GM12891 (cell line): ENCODE measurements around the gene POSTN. TPM values are rescaled to one million over a fixed set of nuclear protein-coding genes. Genes with fewer than 3 reads are reported as not detected.

Experiments
- DNase-seq: peaks from one replicate; pipeline ENCODE4 v3.0.0; 2011; ENCODE audit warnings: low spot score; ENCODE audit not compliant: insufficient read length
- FAIRE-seq: peaks from 2 replicates; lab custom pipeline; 2011; peaks lifted over from hg19 to GRCh38; lab: Jason Lieb, UNC
- PAX5 ChIP-seq: IDR thresholded peaks from 2 replicates; pipeline ENCODE4 v1.6.1; 2011; ENCODE audit warnings: low read length, moderate library complexity, mild to moderate bottlenecking; ENCODE audit not compliant: insufficient read depth, severe bottlenecking
- POLR2A ChIP-seq: IDR thresholded peaks from 2 replicates; pipeline ENCODE4 v1.6.1; 2011; ENCODE audit warnings: low read depth, low read length, control low read depth
- POLR2AphosphoS5 ChIP-seq: IDR thresholded peaks from 2 replicates; pipeline ENCODE4 v1.6.1; 2011; ENCODE audit warnings: low read depth, low read length, control low read depth
- POU2F2 ChIP-seq: IDR thresholded peaks from 2 replicates; pipeline ENCODE4 v1.6.1; 2011; ENCODE audit warnings: low read depth, mild to moderate bottlenecking, control low read depth, low read length, moderate library complexity
- SPI1 ChIP-seq: IDR thresholded peaks from 2 replicates; pipeline ENCODE4 v1.6.1; 2011; ENCODE audit warnings: low read depth, low read length, control low read depth
- TAF1 ChIP-seq: IDR thresholded peaks from 2 replicates; pipeline ENCODE4 v1.6.1; 2011; ENCODE audit warnings: low read depth, low read length, control low read depth
- polyA plus RNA-seq: library from polyadenylated mRNA; unstranded; fragments of >200 nt; gene quantifications from one replicate; pipeline ENCODE4 v1.2.1, GENCODE V29; 2012; ENCODE audit warnings: low read depth, missing spikeins, inconsistent platforms; ENCODE audit not compliant: missing spikeins

Gene POSTN, protein sequence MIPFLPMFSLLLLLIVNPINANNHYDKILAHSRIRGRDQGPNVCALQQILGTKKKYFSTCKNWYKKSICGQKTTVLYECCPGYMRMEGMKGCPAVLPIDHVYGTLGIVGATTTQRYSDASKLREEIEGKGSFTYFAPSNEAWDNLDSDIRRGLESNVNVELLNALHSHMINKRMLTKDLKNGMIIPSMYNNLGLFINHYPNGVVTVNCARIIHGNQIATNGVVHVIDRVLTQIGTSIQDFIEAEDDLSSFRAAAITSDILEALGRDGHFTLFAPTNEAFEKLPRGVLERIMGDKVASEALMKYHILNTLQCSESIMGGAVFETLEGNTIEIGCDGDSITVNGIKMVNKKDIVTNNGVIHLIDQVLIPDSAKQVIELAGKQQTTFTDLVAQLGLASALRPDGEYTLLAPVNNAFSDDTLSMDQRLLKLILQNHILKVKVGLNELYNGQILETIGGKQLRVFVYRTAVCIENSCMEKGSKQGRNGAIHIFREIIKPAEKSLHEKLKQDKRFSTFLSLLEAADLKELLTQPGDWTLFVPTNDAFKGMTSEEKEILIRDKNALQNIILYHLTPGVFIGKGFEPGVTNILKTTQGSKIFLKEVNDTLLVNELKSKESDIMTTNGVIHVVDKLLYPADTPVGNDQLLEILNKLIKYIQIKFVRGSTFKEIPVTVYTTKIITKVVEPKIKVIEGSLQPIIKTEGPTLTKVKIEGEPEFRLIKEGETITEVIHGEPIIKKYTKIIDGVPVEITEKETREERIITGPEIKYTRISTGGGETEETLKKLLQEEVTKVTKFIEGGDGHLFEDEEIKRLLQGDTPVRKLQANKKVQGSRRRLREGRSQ
- polyA plus RNA-seq = not detected

DNA sequence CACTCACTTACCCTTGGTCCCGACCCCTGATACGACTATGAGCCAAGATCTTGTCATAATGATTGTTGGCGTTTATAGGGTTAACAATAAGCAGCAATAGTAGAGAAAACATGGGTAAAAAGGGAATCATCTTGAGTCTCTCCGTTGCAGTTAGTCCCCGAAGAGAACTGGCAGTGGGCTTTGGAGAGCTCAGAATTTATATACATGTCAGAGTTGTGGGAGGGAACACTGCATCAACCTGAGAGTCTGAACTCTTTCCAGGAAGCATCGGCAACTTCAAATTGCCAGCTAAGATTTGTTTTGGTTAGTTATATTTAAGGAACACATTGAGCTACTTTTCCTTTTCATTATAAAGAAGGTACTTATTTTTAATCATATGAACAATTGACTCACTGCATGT, at the start of gene POSTN:
POSTN (minus strand) TSS at position 172 of the 400 bp plus-strand sequence; CDS start at position 130, 42 bp downstream.
- DNase-seq = no peak
- TF ChIP-seq SPI1 (no peak), POLR2A (no peak), PAX5 (no peak), POLR2AphosphoS5 (no peak), POU2F2 (no peak), TAF1 (no peak)
- FAIRE-seq = no peak

DNA sequence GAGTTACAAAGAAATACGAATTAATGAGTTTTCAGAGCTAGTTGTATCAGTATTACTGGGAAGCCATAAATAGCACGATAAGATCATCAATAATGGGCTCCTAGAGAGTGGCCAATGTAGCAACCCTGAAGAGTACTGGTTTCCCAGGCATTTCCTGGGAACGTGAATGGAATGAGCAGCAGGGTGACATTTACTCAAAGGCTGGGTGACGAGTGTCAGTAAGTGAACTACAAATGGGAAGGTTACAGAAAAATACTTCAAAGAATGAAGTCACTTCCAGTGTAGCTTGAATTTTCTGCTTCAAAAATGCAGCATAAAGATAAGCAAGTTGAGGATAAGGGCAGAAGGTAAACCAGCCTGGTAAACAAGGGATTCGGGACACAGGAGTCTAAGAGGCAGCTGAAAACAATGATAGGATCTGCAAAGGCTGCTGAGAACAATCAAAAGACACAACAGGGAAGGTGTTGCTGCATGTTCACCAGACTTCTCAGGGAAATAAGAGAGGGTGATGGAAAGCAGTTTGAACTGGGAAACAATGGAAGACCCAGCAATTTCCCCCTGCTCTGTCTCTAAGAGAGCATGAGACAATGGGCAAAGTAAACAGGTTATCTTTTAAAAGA, 48.6 kb upstream of the POSTN start:
- TF ChIP-seq TAF1 = no peak
- TF ChIP-seq SPI1 = no peak
- TF ChIP-seq POLR2A = no peak
- TF ChIP-seq PAX5 = no peak
- no peak for TF ChIP-seq POU2F2
- no peak for TF ChIP-seq POLR2AphosphoS5
- DNase-seq (no peak), FAIRE-seq (no peak)

DNA sequence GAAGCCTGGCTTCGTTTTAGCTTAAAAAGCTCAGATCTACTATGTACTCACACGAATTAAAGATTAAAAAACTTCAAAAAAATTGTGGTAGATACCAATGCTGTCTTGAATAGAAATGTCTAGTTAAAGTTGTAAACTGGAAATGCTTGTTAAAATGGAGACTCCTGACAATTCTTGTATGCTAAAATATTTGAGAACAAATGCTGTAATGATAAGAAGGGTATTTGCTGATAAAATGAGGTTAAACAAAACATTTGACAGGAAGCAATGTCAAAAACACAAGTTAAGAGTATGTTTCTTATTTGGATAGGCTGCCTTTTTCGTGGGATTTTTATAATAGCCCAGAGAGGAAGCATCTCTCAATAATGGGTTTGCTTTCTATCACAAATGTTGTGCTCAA, 48.0 kb upstream of the POSTN start:
- DNase-seq (no peak), FAIRE-seq (no peak)
- no peak for TF ChIP-seq POU2F2
- no peak for TF ChIP-seq SPI1
- TF ChIP-seq PAX5 = no peak
- no peak for TF ChIP-seq POLR2AphosphoS5
- no peak for TF ChIP-seq POLR2A
- no peak for TF ChIP-seq TAF1

DNA sequence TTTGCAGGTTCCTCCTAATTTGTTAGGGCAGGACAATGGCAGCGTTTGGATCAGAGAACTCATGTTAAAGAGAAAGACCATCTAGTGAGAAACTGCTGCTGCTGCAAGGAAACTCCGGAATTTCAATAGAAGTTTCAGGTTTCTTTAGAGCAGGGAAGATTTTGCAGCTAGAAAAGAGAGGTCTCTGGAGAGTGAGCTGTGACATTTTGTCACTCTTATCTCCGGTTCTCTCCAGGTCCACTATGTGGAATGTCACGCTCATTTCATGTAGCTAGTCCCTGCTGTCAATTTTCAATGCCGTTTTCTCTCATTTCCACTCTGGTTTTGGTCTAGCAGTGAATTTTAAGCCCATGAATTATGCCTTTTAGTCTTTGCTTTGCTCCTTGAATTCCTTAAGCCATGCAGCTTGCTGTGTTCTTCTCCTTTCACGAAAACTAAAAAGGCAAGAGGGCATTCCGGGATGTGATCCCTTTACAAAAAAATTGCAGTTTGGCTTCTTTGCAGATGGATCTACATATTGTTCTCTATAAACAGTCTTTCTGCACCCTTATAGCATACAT, 46.7 kb upstream of the POSTN start:
- TF ChIP-seq POLR2A (no peak), POLR2AphosphoS5 (no peak), TAF1 (no peak), SPI1 (no peak), POU2F2 (no peak)
- no peak for DNase-seq
- no peak for FAIRE-seq

DNA sequence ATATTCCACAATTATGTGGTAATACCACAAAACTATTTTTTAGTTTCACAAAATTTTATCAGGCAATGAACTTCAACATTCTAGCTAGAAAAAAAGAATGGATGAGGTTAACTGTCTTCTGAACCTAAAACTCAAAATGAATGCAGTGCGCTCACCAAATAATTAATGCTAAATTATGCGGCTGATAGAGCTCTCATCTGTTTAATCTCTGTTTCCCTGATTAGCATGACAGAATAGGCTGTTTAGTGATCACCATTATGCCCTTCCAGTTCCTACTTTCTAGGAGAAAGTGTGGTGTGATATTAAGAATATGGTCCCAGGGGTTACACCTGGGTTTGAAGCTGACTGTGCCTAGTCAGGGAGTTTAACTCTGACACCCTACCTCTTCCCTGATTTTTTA, 42.8 kb upstream of the POSTN start:
- DNase-seq = no peak
- no peak for FAIRE-seq
- no peak for TF ChIP-seq POLR2A
- TF ChIP-seq SPI1 = no peak
- TF ChIP-seq TAF1 = no peak
- TF ChIP-seq PAX5 = no peak
- TF ChIP-seq POU2F2 = no peak
- TF ChIP-seq POLR2AphosphoS5 = no peak

DNA sequence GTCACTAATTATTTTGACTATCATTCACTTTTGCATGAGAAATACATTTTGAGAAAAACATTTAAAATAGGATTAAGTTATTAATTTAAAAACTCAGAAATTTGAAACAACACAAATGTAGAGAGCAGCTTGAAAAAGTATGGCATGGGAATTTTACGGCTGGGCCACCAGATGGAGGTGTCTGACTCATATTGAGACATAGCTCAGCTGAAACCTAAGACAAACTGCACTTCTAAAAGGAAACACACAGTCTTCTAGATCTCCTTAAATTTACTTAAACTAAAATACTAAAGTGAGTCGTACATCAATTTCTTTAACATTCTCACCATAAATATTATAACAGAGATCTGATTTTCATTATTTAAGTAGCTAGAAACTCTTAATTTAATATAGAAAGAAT, 41.9 kb upstream of the POSTN start:
- FAIRE-seq = no peak
- DNase-seq = no peak
- TF ChIP-seq POLR2A (no peak), POLR2AphosphoS5 (no peak), SPI1 (no peak), PAX5 (no peak), TAF1 (no peak), POU2F2 (no peak)

DNA sequence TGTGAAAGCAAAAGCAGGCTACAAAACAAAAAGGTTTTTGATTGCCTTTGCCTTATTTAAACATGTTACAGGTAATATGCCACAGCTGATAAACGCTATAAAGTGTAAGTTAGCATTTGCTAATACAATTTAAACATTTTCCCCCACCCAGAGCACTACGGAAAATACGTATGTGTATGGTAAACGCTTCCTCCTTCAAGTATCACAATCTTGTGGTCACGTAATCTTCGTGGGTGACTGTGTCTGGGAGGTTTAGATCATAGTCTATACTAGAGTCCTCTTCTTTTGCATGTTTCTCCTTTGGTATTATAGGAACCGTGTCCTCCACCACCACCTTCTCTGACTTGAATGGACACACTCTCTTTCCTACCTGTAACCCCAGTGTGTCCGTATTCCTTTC, 38.1 kb upstream of the POSTN start:
- DNase-seq (no peak), FAIRE-seq (no peak)
- no peak for TF ChIP-seq POLR2A
- no peak for TF ChIP-seq TAF1
- TF ChIP-seq POLR2AphosphoS5 = no peak
- no peak for TF ChIP-seq POU2F2
- no peak for TF ChIP-seq PAX5
- TF ChIP-seq SPI1 = no peak

DNA sequence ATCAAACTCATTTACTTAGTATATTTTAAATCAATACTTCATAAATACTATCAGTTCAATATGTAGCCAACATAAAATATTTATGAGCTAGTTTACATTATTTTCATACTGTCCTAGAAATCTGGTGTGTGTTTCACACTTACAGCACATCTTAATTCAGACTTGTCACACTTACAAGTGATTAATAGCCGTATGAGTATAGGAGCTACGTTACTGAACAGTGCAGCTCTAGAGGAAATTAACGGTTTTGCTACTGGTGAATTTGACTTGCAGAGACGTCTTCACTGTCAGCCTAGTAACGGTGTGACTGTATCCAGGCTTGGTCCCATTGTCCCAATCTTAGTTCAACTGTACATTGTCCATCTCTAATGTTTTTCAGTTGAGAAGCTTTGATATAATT, 33.7 kb upstream of the POSTN start:
- FAIRE-seq = no peak
- no peak for DNase-seq
- no peak for TF ChIP-seq POLR2A
- TF ChIP-seq POLR2AphosphoS5 = no peak
- TF ChIP-seq POU2F2 = no peak
- no peak for TF ChIP-seq SPI1
- no peak for TF ChIP-seq TAF1
- TF ChIP-seq PAX5 = no peak

DNA sequence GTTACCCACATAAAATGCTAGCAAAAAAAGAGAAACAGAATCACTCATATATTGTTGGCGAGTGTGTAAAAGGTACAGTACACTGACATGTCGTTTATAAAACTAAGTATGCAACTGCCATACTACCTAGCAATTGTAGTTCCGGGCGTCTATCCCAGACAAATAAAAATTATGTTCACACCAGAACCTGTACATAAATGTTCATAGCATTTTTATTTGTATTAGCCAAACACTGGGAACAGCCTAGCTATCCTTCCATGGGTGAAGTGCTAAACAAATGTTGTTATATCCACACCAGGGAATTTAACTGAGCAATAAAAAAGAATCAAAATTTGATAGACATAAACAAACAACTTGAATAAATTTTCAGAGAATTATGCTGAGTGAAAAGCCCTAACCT, 28.9 kb upstream of the POSTN start:
- no peak for DNase-seq
- TF ChIP-seq POLR2A = no peak
- TF ChIP-seq POLR2AphosphoS5 = no peak
- TF ChIP-seq PAX5 = no peak
- no peak for TF ChIP-seq SPI1
- no peak for TF ChIP-seq POU2F2
- no peak for TF ChIP-seq TAF1
- FAIRE-seq = no peak
